ELF-1 (cell line): ENCODE data around the gene ANO2.

Experiments used
- DNase-seq: peaks from one replicate; pipeline ENCODE4 v3.0.0-alpha.2; 2016; ENCODE audit warnings: low read depth, low spot score

The ANO2 gene

GRCh38 chr12:5520037-5520436, 425.0 kb downstream of the ANO2 start:
- peak; percentile 1 for DNase-seq

DNA sequence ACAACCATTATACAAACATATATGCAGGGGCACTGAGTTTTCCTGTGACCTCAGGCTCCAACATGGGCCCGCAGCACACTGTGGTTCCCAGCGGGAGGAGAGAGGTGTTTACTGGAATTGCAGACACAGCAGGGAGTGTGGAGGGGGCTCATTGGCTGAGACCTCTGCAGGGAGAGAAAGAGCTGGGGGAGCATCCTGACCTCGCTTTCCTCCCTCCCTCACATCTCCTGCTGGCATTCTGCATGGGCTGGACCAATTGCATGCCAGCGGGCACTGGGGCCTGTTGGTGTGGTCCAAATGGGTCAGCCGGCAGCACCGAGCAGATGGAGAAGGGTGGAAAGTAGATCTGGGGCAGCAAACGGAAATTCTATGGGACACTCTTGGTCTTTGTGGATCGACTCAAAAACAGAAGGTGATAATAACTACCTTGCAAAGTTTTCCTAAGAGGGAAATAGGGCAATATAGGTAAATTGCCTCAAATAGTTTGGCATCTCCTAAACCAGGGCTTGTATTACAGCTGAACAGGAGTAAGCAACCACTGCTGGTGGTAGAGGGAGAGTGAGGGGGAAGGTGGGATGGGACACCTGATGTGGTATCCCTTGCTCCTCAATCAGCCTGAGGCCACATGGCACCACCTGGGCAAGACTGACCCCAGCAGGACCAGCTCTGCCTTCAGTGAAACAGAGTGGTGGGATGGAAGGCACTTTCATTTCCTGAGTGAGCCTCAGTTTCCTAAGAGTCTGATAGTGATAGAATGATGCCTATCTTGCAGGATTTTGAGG, 426.3 kb downstream of the ANO2 start:
- DNase-seq = peak; percentile 63

DNA sequence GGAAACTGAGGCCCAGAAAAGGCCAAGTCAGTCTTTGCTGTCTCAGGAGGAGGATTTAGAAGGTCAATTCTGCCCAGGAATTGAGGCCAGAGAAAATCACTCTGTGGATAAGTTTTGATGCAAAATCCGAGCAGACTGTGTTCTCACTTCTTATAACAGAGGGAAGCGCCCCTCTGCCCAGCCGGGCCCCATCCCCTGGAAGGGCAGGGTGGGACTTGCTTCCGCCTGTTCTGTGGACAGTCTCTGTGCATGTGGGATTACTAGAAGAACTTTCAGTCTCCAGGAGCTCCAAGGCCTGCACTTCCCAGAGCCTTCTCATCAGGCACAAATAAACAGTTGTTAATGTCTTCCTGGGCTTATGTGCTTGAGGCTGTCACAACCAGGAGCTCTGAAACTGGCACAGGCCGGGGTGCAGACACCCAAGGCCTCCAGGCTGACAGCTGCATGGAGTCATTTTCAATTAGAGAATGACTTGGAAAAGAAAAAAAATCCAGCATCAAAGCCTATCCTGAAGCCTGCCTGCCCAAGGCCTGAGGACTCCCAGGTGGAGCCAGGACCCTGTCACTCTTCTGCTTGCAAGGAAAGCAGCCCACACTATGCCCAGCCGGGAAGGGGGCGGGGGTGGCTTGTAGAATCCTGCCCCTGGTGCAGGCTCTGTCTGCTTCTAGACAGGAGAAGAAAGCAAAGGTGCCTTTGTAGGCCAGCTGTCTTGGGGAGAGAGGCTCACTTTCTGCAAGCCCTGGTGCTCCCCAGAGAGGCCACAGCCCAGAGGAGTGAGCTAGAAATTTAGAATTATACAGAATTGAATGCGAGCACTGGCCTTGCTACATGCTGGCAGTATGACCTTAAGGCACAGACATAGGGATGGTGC, 428.5 kb downstream of the ANO2 start:
- peak; percentile 81 for DNase-seq

DNA sequence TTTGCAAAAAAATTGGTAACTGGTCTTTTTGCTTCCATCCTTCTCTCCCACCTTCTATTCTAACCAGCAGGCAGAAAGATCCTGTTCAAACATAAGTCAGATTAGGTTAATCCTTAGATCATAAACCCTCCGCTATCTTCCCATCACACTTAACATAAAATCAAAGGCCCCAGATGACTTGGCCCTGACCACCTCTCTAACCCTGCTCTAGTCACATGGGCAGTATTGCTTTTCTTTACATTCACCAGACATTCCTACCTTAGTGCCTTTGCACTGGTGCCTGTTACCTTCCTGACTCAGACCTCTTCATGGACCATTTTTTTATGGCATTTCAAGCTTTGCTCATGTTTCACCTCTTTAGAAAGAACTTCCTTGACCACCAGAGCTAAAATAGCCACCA, 429.6 kb downstream of the ANO2 start:
- no peak for DNase-seq

GRCh38 chr12:5514545-5514944, 430.5 kb downstream of the ANO2 start:
- no peak for DNase-seq

DNA sequence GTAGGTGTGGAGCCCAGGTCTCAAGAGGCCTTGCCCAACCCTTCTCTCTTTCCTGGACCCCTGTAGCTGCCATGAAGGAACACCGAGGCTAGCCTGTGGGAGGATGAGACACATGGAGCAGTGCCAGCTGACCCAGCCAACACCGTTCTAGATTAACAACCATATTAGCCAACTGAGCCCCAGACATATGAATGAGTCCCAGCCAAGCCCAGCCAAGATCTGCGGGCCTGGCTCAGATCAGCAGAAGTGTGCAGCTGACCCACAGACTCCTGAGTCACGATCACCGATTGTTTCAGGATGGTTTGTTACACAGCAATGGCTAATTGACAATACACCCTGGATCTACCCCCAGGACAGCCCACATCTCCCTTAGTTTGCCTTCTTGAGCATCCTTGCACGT, 431.0 kb downstream of the ANO2 start:
- DNase-seq = no peak

GRCh38 chr12:5513406-5513805, 431.7 kb downstream of the ANO2 start:
- DNase-seq = no peak
